ENCODE data around the gene SMAD6. TPM values are rescaled to one million over a fixed set of nuclear protein-coding genes. Genes with fewer than 3 reads are reported as not detected.

The SMAD6 gene
- total and polyA plus RNA-seq, 9 of the 15 experiments (the other 6 are each of a cell fraction or from before 2014, with no cell fraction given): 0.10 to 15.5 (median 3.7) TPM

DNA sequence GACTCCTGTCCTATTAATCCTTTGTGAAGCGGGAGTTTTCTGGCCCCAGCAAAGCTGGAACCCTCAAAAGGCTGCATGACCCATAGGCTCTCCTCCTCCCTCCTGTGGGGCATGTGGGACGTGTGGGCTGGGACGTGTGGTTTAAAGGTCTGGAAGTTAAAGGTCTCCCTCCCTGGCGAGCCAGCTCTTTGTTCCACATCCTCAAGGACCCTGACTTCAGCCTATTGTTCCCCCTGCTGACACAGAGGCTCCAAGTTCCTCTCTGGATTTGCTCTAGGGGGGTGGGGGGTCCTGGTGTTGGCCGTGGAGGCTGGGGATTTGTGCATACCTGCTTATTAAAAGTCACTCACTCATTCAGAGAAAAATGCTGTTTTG, 44.2 kb downstream of the SMAD6 start (continued):
- no peak for TF ChIP-seq RFX7 (CRISPR knock-in tag; IDR thresholded peaks at IDR 0.05)
- no peak for TF ChIP-seq STAT5B (CRISPR knock-in tag; IDR thresholded peaks at IDR 0.05)
- no peak for TF ChIP-seq CBX8 (IDR thresholded peaks at IDR 0.05; ENCODE audit: borderline replicate concordance, extremely low read depth, low read depth, low read length, poor library complexity, severe bottlenecking)
- TF ChIP-seq ZNF445 (CRISPR knock-in tag; IDR thresholded peaks at IDR 0.05; ENCODE audit: low read depth): no peak
- no peak for TF ChIP-seq NR4A1 (CRISPR knock-in tag; IDR thresholded peaks at IDR 0.05)
- no peak for TF ChIP-seq NR4A1 (tag; IDR thresholded peaks at IDR 0.05)

GRCh38 chr15:66747223-66747622, 45.2 kb downstream of the SMAD6 start:
- no peak overlapping the region for H3K4me3 ChIP-seq
- FAIRE-seq: no peak
- intact Hi-C loops (cut with micrococcal nuclease) (no loop called here), in situ Hi-C loops (cut with MboI) (no loop called here)
- peaks cover 4 to 10% of the 10 kb centered on the region in 2 experiments; a peak in 4 of 5 replicates for H3K4me1 ChIP-seq (replicated peaks in 1 of 2; ENCODE audit: control insufficient read depth in 2 of 2, insufficient read depth in 2 of 2, low read length in 2 of 2)
- H3K4me2 ChIP-seq (ENCODE audit: insufficient read depth, low read length): no peak overlapping the region
- DNase-seq (ENCODE audit: extremely low read depth in 1 of 4, low spot score in 3 of 4): no peak
- POLR2A ChIA-PET: interaction anchor here (0.7 kb wide), 1 partner anchor 141 kb away, joined by 3 read pairs; no protein-coding TSS in a partner anchor
- H3K9me3 ChIP-seq (replicated peaks; ENCODE audit: control insufficient read depth, insufficient read depth, low read depth, low read length): no peaks in the 10 kb centered on the region
- H3K27me3 ChIP-seq (ENCODE audit: control insufficient read depth in 2 of 2, insufficient read depth in 2 of 2, low read length in 2 of 2): no peaks in the 10 kb centered on the region
- H2AFZ ChIP-seq (ENCODE audit: low read depth, low read length): no peak overlapping the region
- ATAC-seq: no peak
- 0 out of 4 replicates have a peak overlapping the region, but pooled peaks of 1 of the 2 experiments have one; percentile 32 for H3K9ac ChIP-seq (ENCODE audit: insufficient read depth in 1 of 2, low read depth in 2 of 2, low read length in 2 of 2)
- 83% methylated on average over 7 of the region's 8 CpGs for WGBS (ENCODE audit: insufficient coverage, low coverage, missing lambda C conversion rate)
- peaks cover 8% of the 10 kb centered on the region; the same call in 1 of the 3 replicates for H3K36me3 ChIP-seq (ENCODE audit: control insufficient read depth, insufficient read depth, low read length)
- CTCF ChIA-PET (ENCODE audit: low intra/inter-chr PET ratio): no interaction called here
- H4K20me1 ChIP-seq (replicated peaks; ENCODE audit: control insufficient read depth, insufficient read depth, low read length): peaks cover 15% of the 10 kb centered on the region; the same call in 1 of the 2 replicates
- no TSS peak for BruUV-seq (replicated peaks)
- no peaks in the 10 kb centered on the region for H3K9me1 ChIP-seq (ENCODE audit: control insufficient read depth, insufficient read depth, low read length)
- no peak overlapping the region for H3K27ac ChIP-seq (ENCODE audit: extremely low read depth, low read depth, low read length)
- peaks cover 34% of the 10 kb centered on the region; the same call in 2 of the 3 replicates for H3K79me2 ChIP-seq (ENCODE audit: control insufficient read depth, insufficient read depth, low read length)
- TF ChIP-seq KDM1A (IDR thresholded peaks at IDR 0.05) (no peak), KDM5B (IDR thresholded peaks at IDR 0.05; ENCODE audit: insufficient replicate concordance, low read depth, low read length) (no peak), GTF2F1 (IDR thresholded peaks at IDR 0.05; ENCODE audit: low read depth, low read length) (no peak), CC2D1A (IDR thresholded peaks at IDR 0.05) (no peak), ZNF232 (CRISPR knock-in tag; IDR thresholded peaks at IDR 0.05) (no peak), CLOCK (CRISPR knock-in tag; IDR thresholded peaks at IDR 0.05; ENCODE audit: borderline replicate concordance) (no peak), CBX1 (IDR thresholded peaks at IDR 0.05; ENCODE audit: low read depth) (no peak)
- TF ChIP-seq, protein P1, sequence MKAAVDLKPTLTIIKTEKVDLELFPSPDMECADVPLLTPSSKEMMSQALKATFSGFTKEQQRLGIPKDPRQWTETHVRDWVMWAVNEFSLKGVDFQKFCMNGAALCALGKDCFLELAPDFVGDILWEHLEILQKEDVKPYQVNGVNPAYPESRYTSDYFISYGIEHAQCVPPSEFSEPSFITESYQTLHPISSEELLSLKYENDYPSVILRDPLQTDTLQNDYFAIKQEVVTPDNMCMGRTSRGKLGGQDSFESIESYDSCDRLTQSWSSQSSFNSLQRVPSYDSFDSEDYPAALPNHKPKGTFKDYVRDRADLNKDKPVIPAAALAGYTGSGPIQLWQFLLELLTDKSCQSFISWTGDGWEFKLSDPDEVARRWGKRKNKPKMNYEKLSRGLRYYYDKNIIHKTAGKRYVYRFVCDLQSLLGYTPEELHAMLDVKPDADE (conservative IDR thresholded peaks at IDR 0.05; ENCODE audit: control insufficient read depth, low read depth, low read length): no peak
- TF ChIP-seq, protein P2, sequence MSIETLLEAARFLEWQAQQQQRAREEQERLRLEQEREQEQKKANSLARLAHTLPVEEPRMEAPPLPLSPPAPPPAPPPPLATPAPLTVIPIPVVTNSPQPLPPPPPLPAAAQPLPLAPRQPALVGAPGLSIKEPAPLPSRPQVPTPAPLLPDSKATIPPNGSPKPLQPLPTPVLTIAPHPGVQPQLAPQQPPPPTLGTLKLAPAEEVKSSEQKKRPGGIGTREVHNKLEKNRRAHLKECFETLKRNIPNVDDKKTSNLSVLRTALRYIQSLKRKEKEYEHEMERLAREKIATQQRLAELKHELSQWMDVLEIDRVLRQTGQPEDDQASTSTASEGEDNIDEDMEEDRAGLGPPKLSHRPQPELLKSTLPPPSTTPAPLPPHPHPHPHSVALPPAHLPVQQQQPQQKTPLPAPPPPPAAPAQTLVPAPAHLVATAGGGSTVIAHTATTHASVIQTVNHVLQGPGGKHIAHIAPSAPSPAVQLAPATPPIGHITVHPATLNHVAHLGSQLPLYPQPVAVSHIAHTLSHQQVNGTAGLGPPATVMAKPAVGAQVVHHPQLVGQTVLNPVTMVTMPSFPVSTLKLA (conservative IDR thresholded peaks at IDR 0.05): no peak

All from K562 (cell line).